Esophagus squamous epithelium (tissue), 5 donors: Measurements from ENCODE around the gene LTB4R. TPM values are rescaled to one million over a fixed set of nuclear protein-coding genes. Genes with fewer than 3 reads are reported as not detected.

Experiments used
- DNase-seq: peaks from one replicate; lab custom pipeline; 2025; lab: John Stamatoyannopoulos, UW
- H3K27ac ChIP-seq, 4 donors: fragments of 200-600 bp; sonication (generic); one replicate each; pipeline ENCODE4 v1.5.1; 2016 to 2019; ENCODE audit warnings: mild to moderate bottlenecking in 1 of 4
- H3K27me3 ChIP-seq, 4 donors: fragments of 200-600 bp; sonication (generic); 1 replicate in 3 of 4; 2 replicates in 1 of 4; pipeline versions ENCODE4 v1.5.1 to v1.6.0; 2017 to 2021; ENCODE audit warnings: antibody characterized with exemption in 1 of 4
- H3K36me3 ChIP-seq, 3 donors: fragments of 200-600 bp; sonication (generic); one replicate each; pipeline ENCODE4 v1.5.1; 2016 to 2019
- H3K4me1 ChIP-seq, 3 donors: fragments of 200-600 bp; sonication (generic); one replicate each; pipeline ENCODE4 v1.5.1; 2017 to 2019
- H3K4me3 ChIP-seq, 4 donors: fragments of 200-600 bp; sonication (generic); 1 replicate in 3 of 4; 2 replicates in 1 of 4; pipeline ENCODE4 v1.5.1; 2016 to 2019; ENCODE audit warnings: mild to moderate bottlenecking in 2 of 4, moderate library complexity in 1 of 4
- H3K9me3 ChIP-seq, 3 donors: fragments of 200-600 bp; sonication (generic); one replicate each; pipeline ENCODE4 v1.5.1; 2016 to 2019
- POLR2A ChIP-seq, 4 donors: fragments of 450-650 bp; IDR thresholded peaks; one replicate each; pipeline ENCODE4 v1.6.1; 2017; ENCODE audit warnings: antibody characterized with exemption in 4 of 4, mild to moderate bottlenecking in 4 of 4, moderate library complexity in 3 of 4
- WGBS, 2 donors: methylation state at CpG; one replicate each; pipeline ENCODE4 v1.1.5; 2018; 5-methylcytosine and 5-hydroxymethylcytosine counted together
- intact Hi-C: fragments of 100-400 bp; cut with DNase I; formaldehyde crosslinking; loops from one replicate; pipeline ENCODE4 v1.15.0; 2022
- total RNA-seq, 4 donors: library from RNA; depleted of rRNA; stranded (reverse); fragments of >200 nt; gene quantifications; one replicate each; pipeline ENCODE4 v1.1.0, GENCODE V29; 2016
- TF ChIP-seq, protein P1 (sequence below), 6 experiments: fragments of 450-650 bp in 4 of 6; fragments of 200-600 bp in 2 of 6; sonication (generic) in 2 of 6; IDR thresholded peaks; one replicate each; pipeline ENCODE4 v1.5.1; 2016 to 2019; ENCODE audit warnings: antibody characterized with exemption in 6 of 6, mild to moderate bottlenecking in 4 of 6, moderate library complexity in 4 of 6
- donor health status: DM: yes; HTN: yes; CAD: no.

The LTB4R gene
- total RNA-seq, 4 donors from 2014 or later = 47.9 to 99.9 (median 85.4) TPM

- no peak overlapping the region for H3K4me3 ChIP-seq
- TF ChIP-seq POLR2A (IDR thresholded peaks at IDR 0.05) = no peak
- TF ChIP-seq, protein P1, sequence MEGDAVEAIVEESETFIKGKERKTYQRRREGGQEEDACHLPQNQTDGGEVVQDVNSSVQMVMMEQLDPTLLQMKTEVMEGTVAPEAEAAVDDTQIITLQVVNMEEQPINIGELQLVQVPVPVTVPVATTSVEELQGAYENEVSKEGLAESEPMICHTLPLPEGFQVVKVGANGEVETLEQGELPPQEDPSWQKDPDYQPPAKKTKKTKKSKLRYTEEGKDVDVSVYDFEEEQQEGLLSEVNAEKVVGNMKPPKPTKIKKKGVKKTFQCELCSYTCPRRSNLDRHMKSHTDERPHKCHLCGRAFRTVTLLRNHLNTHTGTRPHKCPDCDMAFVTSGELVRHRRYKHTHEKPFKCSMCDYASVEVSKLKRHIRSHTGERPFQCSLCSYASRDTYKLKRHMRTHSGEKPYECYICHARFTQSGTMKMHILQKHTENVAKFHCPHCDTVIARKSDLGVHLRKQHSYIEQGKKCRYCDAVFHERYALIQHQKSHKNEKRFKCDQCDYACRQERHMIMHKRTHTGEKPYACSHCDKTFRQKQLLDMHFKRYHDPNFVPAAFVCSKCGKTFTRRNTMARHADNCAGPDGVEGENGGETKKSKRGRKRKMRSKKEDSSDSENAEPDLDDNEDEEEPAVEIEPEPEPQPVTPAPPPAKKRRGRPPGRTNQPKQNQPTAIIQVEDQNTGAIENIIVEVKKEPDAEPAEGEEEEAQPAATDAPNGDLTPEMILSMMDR (IDR thresholded peaks at IDR 0.05) = no peak
- intact Hi-C loops = no loop called here
- WGBS, 2 donors = 71 to 86% methylated on average over 4 to 9 of the region's 10 CpGs
- no peak for DNase-seq
- H3K36me3 ChIP-seq = no peaks in the 10 kb centered on the region
- H3K4me1 ChIP-seq = peaks cover 0 to 8% (median under 1%) of the 10 kb centered on the region in 3 donors
- H3K9me3 ChIP-seq = no peaks in the 10 kb centered on the region
- no peak overlapping the region for H3K27ac ChIP-seq
- peaks cover 0 to 13% (median 0%) of the 10 kb centered on the region in 4 donors for H3K27me3 ChIP-seq
These were observed 11.4 kb downstream of the LTB4R start for GRCh38 chr14:24322672-24323071.

GRCh38 chr14:24323341-24323740, 12.0 kb downstream of the LTB4R start:
- WGBS, 2 donors = 46 to 56% methylated on average over 3 of the region's 3 CpGs
- Histone ChIP-seq H3K27ac (no peak overlapping the region), H3K9me3 (no peaks in the 10 kb centered on the region), H3K4me3 (no peak overlapping the region), H3K27me3 (peaks cover 0 to 8% (median 0%) of the 10 kb centered on the region in 4 donors), H3K36me3 (no peaks in the 10 kb centered on the region), H3K4me1 (peaks cover 0 to 13% (median 0%) of the 10 kb centered on the region in 3 donors)
- DNase-seq = no peak
- intact Hi-C loops = no loop called here
- TF ChIP-seq, protein P1 (IDR thresholded peaks at IDR 0.05) = no peak
- no peak for TF ChIP-seq POLR2A (IDR thresholded peaks at IDR 0.05)

- H3K27me3 ChIP-seq = peaks cover 0 to 2% (median 0%) of the 10 kb centered on the region in 4 donors
- no peak overlapping the region for H3K27ac ChIP-seq
- intact Hi-C loops = no loop called here
- TF ChIP-seq, protein P1 (IDR thresholded peaks at IDR 0.05) = no peak
- TF ChIP-seq POLR2A (IDR thresholded peaks at IDR 0.05) = no peak
- WGBS, 2 donors = 65 to 69% methylated on average over 4 to 6 of the region's 6 CpGs
- no peak overlapping the region for H3K4me3 ChIP-seq
- H3K36me3 ChIP-seq = no peaks in the 10 kb centered on the region
- H3K4me1 ChIP-seq = peaks cover 0 to 19% (median 0%) of the 10 kb centered on the region in 3 donors
- no peak for DNase-seq
- H3K9me3 ChIP-seq = no peaks in the 10 kb centered on the region
These were observed 12.7 kb downstream of the LTB4R start for GRCh38 chr14:24324024-24324423.

- Histone ChIP-seq H3K4me1 (peaks cover 0 to 30% (median 0%) of the 10 kb centered on the region in 3 donors), H3K27ac (no peak overlapping the region), H3K9me3 (no peaks in the 10 kb centered on the region), H3K36me3 (no peaks in the 10 kb centered on the region), H3K4me3 (no peak overlapping the region), H3K27me3 (no peaks in the 10 kb centered on the region)
- TF ChIP-seq, protein P1 (IDR thresholded peaks at IDR 0.05) = no peak
- TF ChIP-seq POLR2A (IDR thresholded peaks at IDR 0.05) = no peak
- WGBS, 2 donors = 70 to 79% methylated on average over 5 of the region's 5 CpGs
- no peak for DNase-seq
- intact Hi-C loops = no loop called here
These were observed 13.8 kb downstream of the LTB4R start for GRCh38 chr14:24325041-24325530.

- H3K4me1 ChIP-seq = peaks cover 0 to 32% (median 0%) of the 10 kb centered on the region in 3 donors
- DNase-seq = no peak
- no peak overlapping the region for H3K27ac ChIP-seq
- H3K36me3 ChIP-seq = no peaks in the 10 kb centered on the region
- H3K9me3 ChIP-seq = no peaks in the 10 kb centered on the region
- no peak for TF ChIP-seq POLR2A (IDR thresholded peaks at IDR 0.05)
- TF ChIP-seq, protein P1 (IDR thresholded peaks at IDR 0.05) = no peak
- no peaks in the 10 kb centered on the region for H3K27me3 ChIP-seq
- H3K4me3 ChIP-seq = no peak overlapping the region
- intact Hi-C loops = no loop called here
- WGBS, 2 donors = 50 to 77% methylated on average over 3 to 5 of the region's 9 CpGs
These were observed 14.7 kb downstream of the LTB4R start for GRCh38 chr14:24325963-24326362.
